ENCODE results near the gene PEX5L.

Gene PEX5L

GRCh38 chr3:179895330-179895729, 141.4 kb downstream of the PEX5L start:
- DNase-seq (ENCODE audit: low spot score), result no peak

- DNase-seq (ENCODE audit: low spot score), result no peak
Measured at GRCh38 chr3:179887295-179887943, 149.3 kb downstream of the PEX5L start.

GRCh38 chr3:179885950-179886349, 150.8 kb downstream of the PEX5L start:
- no peak for DNase-seq (ENCODE audit: low spot score)

- DNase-seq (ENCODE audit: low spot score), result no peak
Measured at GRCh38 chr3:179884136-179884535, 152.6 kb downstream of the PEX5L start.

GRCh38 chr3:179882292-179882691, 154.4 kb downstream of the PEX5L start:
- no peak for DNase-seq (ENCODE audit: low spot score)

- no peak for DNase-seq (ENCODE audit: low spot score)
Measured at GRCh38 chr3:179881791-179882190, 154.9 kb downstream of the PEX5L start.

GRCh38 chr3:179880868-179881267, 155.9 kb downstream of the PEX5L start:
- no peak for DNase-seq (ENCODE audit: low spot score)

GRCh38 chr3:179876440-179876839, 160.3 kb downstream of the PEX5L start:
- no peak for DNase-seq (ENCODE audit: low spot score)

GRCh38 chr3:179872842-179873241, 163.9 kb downstream of the PEX5L start:
- DNase-seq (ENCODE audit: low spot score), result no peak

- no peak for DNase-seq (ENCODE audit: low spot score)
Measured at GRCh38 chr3:179871782-179872181, 165.0 kb downstream of the PEX5L start.

GRCh38 chr3:179868715-179869114, 168.0 kb downstream of the PEX5L start:
- DNase-seq (ENCODE audit: low spot score), result no peak

GRCh38 chr3:179867961-179868360, 168.8 kb downstream of the PEX5L start:
- DNase-seq (ENCODE audit: low spot score), result no peak

- no peak for DNase-seq (ENCODE audit: low spot score)
Measured at GRCh38 chr3:179865861-179866505, 170.8 kb downstream of the PEX5L start.

- no peak for DNase-seq (ENCODE audit: low spot score)
Measured at GRCh38 chr3:179861953-179862352, 174.8 kb downstream of the PEX5L start.

- no peak for DNase-seq (ENCODE audit: low spot score)
Measured at GRCh38 chr3:179861292-179861691, 175.4 kb downstream of the PEX5L start.

GRCh38 chr3:179860275-179861107, 176.2 kb downstream of the PEX5L start:
- no peak for DNase-seq (ENCODE audit: low spot score)

GRCh38 chr3:179853176-179853575, 183.6 kb downstream of the PEX5L start:
- no peak for DNase-seq (ENCODE audit: low spot score)

GRCh38 chr3:179852142-179852905, 184.4 kb downstream of the PEX5L start:
- DNase-seq (ENCODE audit: low spot score), result no peak

- no peak for DNase-seq (ENCODE audit: low spot score)
Measured at GRCh38 chr3:179848711-179849110, 188.0 kb downstream of the PEX5L start.

- no peak for DNase-seq (ENCODE audit: low spot score)
Measured at GRCh38 chr3:179842061-179842460, 194.7 kb downstream of the PEX5L start.

GRCh38 chr3:179840985-179841384, 195.8 kb downstream of the PEX5L start:
- DNase-seq (ENCODE audit: low spot score), result no peak

- no peak for DNase-seq (ENCODE audit: low spot score)
Measured at GRCh38 chr3:179837374-179837773, 199.4 kb downstream of the PEX5L start.

All from ecto neural progenitor cell (in vitro differentiated cells).